Prostate gland (tissue), 2 donors: ENCODE data around the gene ATP9B.

Experiments
- CTCF ChIP-seq, 4 experiments: fragments of 200-600 bp in 2 of 4; fragments of 450-650 bp in 2 of 4; sonication (generic) in 2 of 4; IDR thresholded peaks; 1 replicate in 3 of 4; 2 replicates in 1 of 4; pipeline ENCODE4 v1.5.1; 2016 to 2019; ENCODE audit warnings: antibody characterized with exemption in 4 of 4, mild to moderate bottlenecking in 2 of 4, moderate library complexity in 2 of 4
- POLR2AphosphoS5 ChIP-seq: sonication (generic); formaldehyde crosslinking; IDR thresholded peaks from one replicate; pipeline ENCODE4 v1.6.1; 2017; ENCODE audit warnings: antibody characterized with exemption

- TF ChIP-seq CTCF (IDR thresholded peaks at IDR 0.05) (no peak), POLR2AphosphoS5 (no peak)
These were observed 232.9 kb downstream of the ATP9B start for GRCh38 chr18:79302120-79302519.
